Psoas muscle (tissue), 8 donors: ENCODE measurements around the gene RPL10A. TPM values are rescaled to one million over a fixed set of nuclear protein-coding genes. Genes with fewer than 3 reads are reported as not detected.

Source experiments
- ATAC-seq, 4 donors: fragments of 200-7000 bp; cut with Tn5 transposase; one replicate each; pipeline ENCODE4 v1.9.1; 2020; ENCODE audit warnings: moderate library complexity in 3 of 4, mild to moderate bottlenecking in 2 of 4
- DNase-seq, 2 donors: peaks; one replicate each; pipeline ENCODE4 v3.0.0-alpha.2; 2020
- H3K27ac ChIP-seq: fragments of 200-600 bp; one replicate; pipeline ENCODE4 v1.8.0; 2022
- H3K27me3 ChIP-seq, 3 donors: fragments of 200-600 bp in 1 of 3; one replicate each; pipeline versions ENCODE4 v1.6.1 to v1.8.0; 2013 to 2022; ENCODE audit warnings: low read length in 2 of 3, mild to moderate bottlenecking in 2 of 3, moderate library complexity in 1 of 3; ENCODE audit not compliant: insufficient read depth in 3 of 3
- H3K36me3 ChIP-seq, 2 donors: fragments of 200-600 bp in 1 of 2; one replicate each; pipeline versions ENCODE4 v1.6.1 to v1.8.0; 2013 to 2022; ENCODE audit warnings: low read depth in 1 of 2, mild to moderate bottlenecking in 1 of 2, moderate library complexity in 1 of 2; ENCODE audit not compliant: insufficient read depth in 1 of 2
- H3K4me1 ChIP-seq: fragments of 200-600 bp; one replicate; pipeline ENCODE4 v1.8.0; 2022
- H3K4me3 ChIP-seq: fragments of 200-600 bp; one replicate; pipeline ENCODE4 v1.8.0; 2022; ENCODE audit warnings: mild to moderate bottlenecking
- H3K9me3 ChIP-seq: fragments of 200-600 bp; one replicate; pipeline ENCODE4 v1.8.0; 2022
- WGBS, 3 donors: extraction: QIAGEN DNeasy Blood & Tissue Kit; methylation state at CpG; one replicate each; pipeline versions ENCODE4 v1.1.6 to v1.1.7; 2013; 5-methylcytosine and 5-hydroxymethylcytosine counted together
- intact Hi-C, 2 donors: fragments of 100-400 bp; cut with DNase I; formaldehyde crosslinking; loops; one replicate each; pipeline versions ENCODE4 v1.11.0 to v1.14.2; 2022
- polyA plus RNA-seq, 3 donors: library from polyadenylated mRNA; stranded (reverse); fragments of 200-250 nt; gene quantifications; one replicate each; pipeline ENCODE4 v1.2.3, GENCODE V29; 2013
- total RNA-seq, 4 donors: library from RNA; stranded (reverse); fragmentation: NEBNext Ultra II Directional in 2 of 4; extraction: Animal tissue kit (Norgen Biotek cat#: 25700) in 2 of 4; gene quantifications; one replicate each; pipeline versions ENCODE4 v1.2.1 to v1.2.4, GENCODE V29; 2021 to 2023
- TF ChIP-seq, protein P1 (sequence below): fragments of 200-600 bp; IDR thresholded peaks from one replicate; pipeline ENCODE4 v1.8.0; 2022; ENCODE audit warnings: antibody characterized with exemption
- donor health status: healthy with polysubstance abuse.
- donor health status: DM: no; HTN: no; CAD: no; lungs with moderate emphysema.
- donor health status: Bipolar disorder and iron deficiency.
- donor health status: healthy.
- donor health status: DM: yes; HTN: yes; CAD: no.
- donor health status: DM: no; HTN: no; CAD: no.
- donor health status: DM: no; HTN: no; CAD: no.
- donor health status: DM: yes; HTN: yes; CAD: no.

The RPL10A gene
- total and polyA plus RNA-seq, 7 donors, result 668 to 1,629 (median 832) TPM

DNA sequence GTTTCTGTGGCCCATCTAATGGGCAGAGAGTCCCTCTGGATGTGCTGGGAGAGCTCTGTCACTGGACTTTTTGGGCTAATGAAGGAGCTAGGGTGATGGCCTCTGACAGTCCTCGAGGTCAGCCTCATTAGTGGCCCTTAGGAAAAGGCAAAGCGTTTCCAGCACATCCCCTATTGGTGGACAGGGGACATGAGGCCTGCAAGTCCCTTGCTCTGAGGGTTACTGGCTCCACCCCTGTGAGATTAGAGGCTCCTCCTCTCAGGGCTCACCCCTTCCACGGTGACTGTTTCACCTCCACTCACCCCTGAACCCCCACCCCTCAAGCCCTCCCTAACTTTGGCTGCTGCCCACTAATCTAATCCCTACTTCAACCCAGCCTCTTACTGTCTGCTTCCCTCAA, 28.9 kb upstream of the RPL10A start:
- Histone ChIP-seq H3K4me3 (no peak overlapping the region), H3K36me3 (no peaks in the 10 kb centered on the region), H3K9me3 (no peaks in the 10 kb centered on the region), H3K27ac (no peak overlapping the region), H3K27me3 (no peaks in the 10 kb centered on the region), H3K4me1 (peaks cover 11% of the 10 kb centered on the region)
- TF ChIP-seq, protein P1, sequence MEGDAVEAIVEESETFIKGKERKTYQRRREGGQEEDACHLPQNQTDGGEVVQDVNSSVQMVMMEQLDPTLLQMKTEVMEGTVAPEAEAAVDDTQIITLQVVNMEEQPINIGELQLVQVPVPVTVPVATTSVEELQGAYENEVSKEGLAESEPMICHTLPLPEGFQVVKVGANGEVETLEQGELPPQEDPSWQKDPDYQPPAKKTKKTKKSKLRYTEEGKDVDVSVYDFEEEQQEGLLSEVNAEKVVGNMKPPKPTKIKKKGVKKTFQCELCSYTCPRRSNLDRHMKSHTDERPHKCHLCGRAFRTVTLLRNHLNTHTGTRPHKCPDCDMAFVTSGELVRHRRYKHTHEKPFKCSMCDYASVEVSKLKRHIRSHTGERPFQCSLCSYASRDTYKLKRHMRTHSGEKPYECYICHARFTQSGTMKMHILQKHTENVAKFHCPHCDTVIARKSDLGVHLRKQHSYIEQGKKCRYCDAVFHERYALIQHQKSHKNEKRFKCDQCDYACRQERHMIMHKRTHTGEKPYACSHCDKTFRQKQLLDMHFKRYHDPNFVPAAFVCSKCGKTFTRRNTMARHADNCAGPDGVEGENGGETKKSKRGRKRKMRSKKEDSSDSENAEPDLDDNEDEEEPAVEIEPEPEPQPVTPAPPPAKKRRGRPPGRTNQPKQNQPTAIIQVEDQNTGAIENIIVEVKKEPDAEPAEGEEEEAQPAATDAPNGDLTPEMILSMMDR, result no peak
- intact Hi-C loops, result no loop called here
- DNase-seq, result no peak
- ATAC-seq, result no peak
- WGBS, 3 donors, result 31 to 47% (median 38%) methylated on average over 3 of the region's 3 CpGs

DNA sequence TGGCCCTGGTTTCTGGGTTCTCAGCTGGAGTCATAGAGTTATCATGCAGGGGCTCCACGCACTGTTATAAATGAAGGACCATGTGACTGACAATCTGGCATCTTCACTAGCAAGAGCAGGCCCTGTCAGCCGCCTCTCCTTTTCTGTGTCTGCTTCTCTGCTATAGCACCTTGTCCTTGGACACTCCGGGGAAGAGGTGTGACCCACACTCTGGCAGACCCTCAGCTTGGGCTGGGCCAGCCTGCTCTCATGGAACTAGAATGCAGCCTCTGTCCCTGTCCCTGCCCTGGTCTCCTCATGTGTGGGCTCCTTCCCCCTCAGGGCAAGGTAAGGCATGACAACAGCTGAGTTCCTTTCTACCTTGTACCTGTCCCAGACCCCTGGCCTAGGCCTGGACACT, 27.0 kb upstream of the RPL10A start:
- TF ChIP-seq, protein P1, result no peak
- intact Hi-C loops, result no loop called here
- DNase-seq (no peak), ATAC-seq (no peak)
- Histone ChIP-seq H3K27me3 (no peaks in the 10 kb centered on the region), H3K27ac (no peak overlapping the region), H3K36me3 (no peaks in the 10 kb centered on the region), H3K4me3 (no peak overlapping the region), H3K9me3 (no peaks in the 10 kb centered on the region), H3K4me1 (no peaks in the 10 kb centered on the region)
- 74 to 86% (median 77%) methylated on average over 3 of the region's 3 CpGs for WGBS, 3 donors

DNA sequence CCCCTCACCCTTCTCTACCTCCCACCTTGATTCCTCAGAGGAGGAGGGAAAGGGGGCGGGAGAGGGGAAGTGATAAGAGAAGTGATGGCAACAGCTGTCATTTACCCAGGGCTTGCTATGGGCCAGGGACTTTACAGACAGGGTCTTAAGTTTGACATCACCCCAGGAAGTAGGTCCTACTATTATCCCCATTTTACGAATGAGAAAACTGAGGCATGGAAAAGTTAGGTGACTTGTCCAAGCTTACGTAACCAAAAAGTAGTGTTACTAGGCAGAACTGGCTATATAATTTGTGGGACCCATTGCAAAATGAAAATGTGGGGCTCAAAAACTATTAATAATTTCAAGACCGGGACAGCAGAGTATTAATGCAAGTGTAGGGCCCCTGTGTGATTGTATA, 26.6 kb upstream of the RPL10A start:
- ATAC-seq, result no peak
- Histone ChIP-seq H3K9me3 (no peaks in the 10 kb centered on the region), H3K4me1 (no peaks in the 10 kb centered on the region), H3K4me3 (no peak overlapping the region), H3K27ac (no peak overlapping the region), H3K36me3 (no peaks in the 10 kb centered on the region), H3K27me3 (no peaks in the 10 kb centered on the region)
- TF ChIP-seq, protein P1, result no peak
- WGBS, 3 donors, result 89 to 96% (median 95%) methylated on average over 4 of the region's 4 CpGs
- intact Hi-C loops, result no loop called here
- no peak for DNase-seq

DNA sequence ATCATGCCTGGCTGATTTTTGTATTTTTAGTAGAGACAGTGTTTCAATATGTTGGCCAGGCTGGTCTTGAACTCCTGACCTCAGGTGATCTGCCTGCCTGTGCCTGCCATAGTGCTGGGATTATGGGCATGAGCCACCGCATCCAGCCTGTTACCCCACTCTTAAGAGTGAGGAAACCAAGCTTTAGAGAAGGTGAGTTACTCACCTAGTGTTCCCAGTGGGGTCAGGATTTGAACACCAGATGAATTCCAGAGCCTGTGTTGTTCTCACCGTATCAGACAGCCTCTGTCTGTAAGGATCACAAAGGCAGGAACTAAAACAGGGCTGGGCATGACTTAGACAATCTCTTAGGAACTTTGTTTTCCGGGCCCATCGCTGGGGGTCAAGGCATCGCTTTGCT, 25.5 kb upstream of the RPL10A start:
- intact Hi-C loops, result no loop called here
- DNase-seq, result no peak
- ATAC-seq, result no peak
- H3K36me3 ChIP-seq, result no peaks in the 10 kb centered on the region
- H3K27ac ChIP-seq, result no peak overlapping the region
- TF ChIP-seq, protein P1, result no peak
- 79 to 86% (median 82%) methylated on average over 5 of the region's 5 CpGs for WGBS, 3 donors
- no peak overlapping the region for H3K4me3 ChIP-seq
- no peaks in the 10 kb centered on the region for H3K27me3 ChIP-seq
- H3K4me1 ChIP-seq, result no peaks in the 10 kb centered on the region
- no peaks in the 10 kb centered on the region for H3K9me3 ChIP-seq

DNA sequence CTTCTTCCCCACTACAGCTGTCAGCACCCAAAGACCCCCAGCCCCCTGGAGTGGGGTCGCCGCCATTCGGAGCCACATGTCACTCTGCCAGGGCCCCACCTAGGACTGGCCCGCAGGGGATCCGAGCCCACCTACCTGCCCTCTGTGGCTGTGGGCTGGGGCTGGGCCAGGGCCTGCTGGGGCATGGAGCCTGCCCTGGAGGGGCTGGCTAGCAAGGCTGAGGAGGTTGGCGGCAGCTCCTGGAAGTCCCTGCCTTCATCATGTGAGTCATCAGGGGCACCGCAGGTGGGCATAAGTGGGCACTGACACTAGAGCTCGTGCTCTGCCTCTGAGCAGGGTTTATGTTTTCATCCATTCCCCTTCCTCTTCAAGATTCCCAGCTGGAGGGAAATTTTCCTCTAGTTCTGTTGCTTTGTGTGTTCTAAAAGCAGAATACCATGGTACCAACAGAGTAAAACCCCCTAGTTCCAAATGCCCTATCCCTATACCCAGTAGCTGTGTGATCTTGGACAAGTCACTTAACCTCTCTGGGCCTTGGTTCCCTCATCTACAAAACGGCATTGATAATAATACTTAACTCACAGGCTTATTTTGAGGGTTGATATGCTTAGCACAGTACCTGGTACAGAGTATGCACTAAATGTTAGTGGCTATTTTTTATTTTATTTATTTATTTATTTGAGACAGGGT, 24.7 kb upstream of the RPL10A start:
- DNase-seq (no peak), ATAC-seq (no peak)
- no peaks in the 10 kb centered on the region for H3K9me3 ChIP-seq
- TF ChIP-seq, protein P1, result no peak
- H3K4me3 ChIP-seq, result no peak overlapping the region
- H3K4me1 ChIP-seq, result no peaks in the 10 kb centered on the region
- intact Hi-C loops, result no loop called here
- WGBS, 3 donors, result 73 to 82% (median 80%) methylated on average over 9 of the region's 9 CpGs
- H3K36me3 ChIP-seq, result no peaks in the 10 kb centered on the region
- no peak overlapping the region for H3K27ac ChIP-seq
- H3K27me3 ChIP-seq, result no peaks in the 10 kb centered on the region
